H1 (cell line): ENCODE measurements around the gene RTF2.

Source experiments
- BACH1 ChIP-seq: IDR thresholded peaks from 2 replicates; pipeline ENCODE4 v1.6.1; 2012; ENCODE audit warnings: low read length, improper control_type of control experiment
- CREB1 ChIP-seq: IDR thresholded peaks from 2 replicates; pipeline ENCODE4 v1.6.1; 2012; ENCODE audit warnings: inconsistent platforms
- CTCF ChIP-seq, 3 experiments: IDR thresholded peaks; 1 replicate in 2 of 3; 2 replicates in 1 of 3; pipeline versions ENCODE4 v1.5.1 to v1.6.1; 2011; ENCODE audit warnings: low read length in 3 of 3, mild to moderate bottlenecking in 3 of 3, inconsistent platforms in 2 of 3, low read depth in 1 of 3, moderate library complexity in 1 of 3; ENCODE audit not compliant: insufficient read depth in 1 of 3; ENCODE audit errors: control extremely low read depth in 1 of 3
- EZH2 ChIP-seq: fragments of 200-600 bp; sonication (generic); IDR thresholded peaks from 2 replicates; pipeline ENCODE4 v1.7.1; 2012; ENCODE audit warnings: low read depth, mild to moderate bottlenecking, moderate library complexity, low read length, inconsistent platforms; ENCODE audit not compliant: severe bottlenecking
- KDM5A ChIP-seq: fragments of 200-600 bp; IDR thresholded peaks from 2 replicates; pipeline ENCODE4 v1.7.1; 2012; ENCODE audit warnings: mild to moderate bottlenecking, low read length, inconsistent platforms, mixed read lengths
- PHF8 ChIP-seq: fragments of 200-600 bp; sonication (generic); conservative IDR thresholded peaks from 2 replicates; pipeline ENCODE4 v1.7.1; 2012; ENCODE audit warnings: low read depth, mild to moderate bottlenecking, inconsistent platforms, low read length, moderate library complexity
- POLR2A ChIP-seq, 2 experiments: IDR thresholded peaks; 1 replicate in 1 of 2; 2 replicates in 1 of 2; pipeline ENCODE4 v1.6.1; 2011; ENCODE audit warnings: low read depth in 2 of 2, low read length in 2 of 2, mild to moderate bottlenecking in 2 of 2; ENCODE audit errors: control extremely low read depth in 1 of 2
- POU5F1 ChIP-seq: IDR thresholded peaks from 2 replicates; pipeline ENCODE4 v1.6.1; 2011; ENCODE audit warnings: low read depth, mild to moderate bottlenecking, low read length, moderate library complexity
- RFX5 ChIP-seq: IDR thresholded peaks from 2 replicates; pipeline ENCODE4 v1.6.1; 2011; ENCODE audit warnings: low read depth, low read length, improper control_type of control experiment, borderline replicate concordance

- TF ChIP-seq CTCF (IDR thresholded peaks at IDR 0.05; ENCODE audit: control extremely low read depth in 1 of 3, insufficient read depth in 1 of 3, low read depth in 1 of 3, low read length in 3 of 3) (no peak), POLR2A (IDR thresholded peaks at IDR 0.05; ENCODE audit: control extremely low read depth in 1 of 2, low read depth in 2 of 2, low read length in 2 of 2) (no peak), PHF8 (no peak), RFX5 (no peak), KDM5A (no peak), BACH1 (no peak), EZH2 (no peak), CREB1 (no peak), POU5F1 (no peak)
These were observed 485 bp upstream of the RTF2 start for GRCh38 chr20:56467968-56468315.
